HepG2 (cell line): Measurements from ENCODE around the gene PRM3. TPM values are rescaled to one million over a fixed set of nuclear protein-coding genes. Genes with fewer than 3 reads are reported as not detected.

Experiments
- ATF7-NPFF ChIP-seq: sonication (generic); formaldehyde crosslinking; IDR thresholded peaks from 2 replicates; pipeline ENCODE4 v1.8.1; 2023; ENCODE audit warnings: mild to moderate bottlenecking, low read depth, missing genetic modification reagents, moderate library complexity
- CSRNP1 ChIP-seq: sonication (generic); formaldehyde crosslinking; IDR thresholded peaks from 2 replicates; pipeline ENCODE4 v1.8.1; 2023; ENCODE audit warnings: mild to moderate bottlenecking, missing genetic modification reagents
- DPF2 ChIP-seq: sonication (generic); formaldehyde crosslinking; IDR thresholded peaks from 2 replicates; pipeline ENCODE4 v1.4.0; 2020; ENCODE audit warnings: mild to moderate bottlenecking, low read depth, missing genetic modification reagents, borderline replicate concordance
- DRAP1 ChIP-seq: IDR thresholded peaks from 2 replicates; pipeline ENCODE4 v1.6.1; 2016; ENCODE audit warnings: missing genetic modification reagents, missing compliant biosample characterization
- E2F2 ChIP-seq: sonication (generic); formaldehyde crosslinking; IDR thresholded peaks from 2 replicates; pipeline ENCODE4 v1.4.0; 2020; ENCODE audit warnings: missing genetic modification reagents, borderline replicate concordance
- FOXA1 ChIP-seq, 2 experiments: fragments of 450-650 bp in 1 of 2; sonication (generic) in 1 of 2; formaldehyde crosslinking in 1 of 2; IDR thresholded peaks; 2 replicates each; pipeline versions ENCODE4 v1.4.0 to v1.6.1; 2016 to 2020; ENCODE audit warnings: missing genetic modification reagents in 1 of 2
- NPAS2 ChIP-seq: sonication (generic); formaldehyde crosslinking; IDR thresholded peaks from 2 replicates; pipeline ENCODE4 v1.8.0; 2022; ENCODE audit warnings: mild to moderate bottlenecking, missing genetic modification reagents, borderline replicate concordance
- NR2C2 ChIP-seq: sonication (generic); formaldehyde crosslinking; IDR thresholded peaks from 2 replicates; pipeline ENCODE4 v1.4.0; 2020; ENCODE audit warnings: missing genetic modification reagents, mild to moderate bottlenecking, moderate library complexity, borderline replicate concordance
- PRMT3 ChIP-seq: sonication (generic); formaldehyde crosslinking; IDR thresholded peaks from 2 replicates; pipeline ENCODE4 v1.8.1; 2022; ENCODE audit warnings: low read depth, mild to moderate bottlenecking, moderate library complexity, missing genetic modification reagents, borderline replicate concordance
- ZBTB14 ChIP-seq: sonication (generic); formaldehyde crosslinking; IDR thresholded peaks from 2 replicates; pipeline ENCODE4 v1.4.0; 2020; ENCODE audit warnings: missing genetic modification reagents
- ZBTB34 ChIP-seq: sonication (generic); formaldehyde crosslinking; IDR thresholded peaks from 2 replicates; pipeline ENCODE4 v1.8.0; 2022; ENCODE audit warnings: mild to moderate bottlenecking, missing genetic modification reagents
- ZNF17 ChIP-seq: sonication (generic); formaldehyde crosslinking; IDR thresholded peaks from 2 replicates; pipeline ENCODE4 v1.5.0; 2020; ENCODE audit warnings: mild to moderate bottlenecking, missing genetic modification reagents
- ZNF430 ChIP-seq: sonication (generic); formaldehyde crosslinking; IDR thresholded peaks from 2 replicates; pipeline ENCODE4 v1.9.0; 2021; ENCODE audit warnings: mild to moderate bottlenecking, missing genetic modification reagents
- ZNF441 ChIP-seq: sonication (generic); formaldehyde crosslinking; IDR thresholded peaks from 2 replicates; pipeline ENCODE4 v1.7.0; 2021; ENCODE audit warnings: missing genetic modification reagents, borderline replicate concordance
- ZNF564 ChIP-seq: sonication (generic); formaldehyde crosslinking; IDR thresholded peaks from 2 replicates; pipeline ENCODE4 v1.8.1; 2023; ENCODE audit warnings: mild to moderate bottlenecking, missing genetic modification reagents
- ZNF749 ChIP-seq: sonication (generic); formaldehyde crosslinking; IDR thresholded peaks from 2 replicates; pipeline ENCODE4 v1.8.0; 2022; ENCODE audit warnings: mild to moderate bottlenecking, missing genetic modification reagents, moderate library complexity, borderline replicate concordance
- ZNF766 ChIP-seq: sonication (generic); formaldehyde crosslinking; IDR thresholded peaks from 2 replicates; pipeline ENCODE4 v1.5.0; 2020; ENCODE audit warnings: missing genetic modification reagents, borderline replicate concordance
- polyA plus RNA-seq, 8 experiments: library from polyadenylated mRNA; depleted of rRNA in 3 of 8; stranded (reverse) in 7 of 8; unstranded in 1 of 8; fragments of >200 nt; fragmentation: Illumina TruSeq in 4 of 8; extraction: Trizol in 4 of 8; gene quantifications; 2 replicates each; pipeline versions ENCODE4 v1.2.1 to v1.2.3, GENCODE V29; 2011 to 2016; ENCODE audit warnings: low read depth in 4 of 8, missing spikeins in 1 of 8, mixed read lengths in 1 of 8; ENCODE audit not compliant: insufficient read depth in 1 of 8
- total RNA-seq, 5 experiments: library from RNA; depleted of rRNA; stranded (reverse); fragments of >200 nt; fragmentation: Illumina TruSeq; extraction: Trizol; gene quantifications; 2 replicates each; pipeline ENCODE4 v1.2.3, GENCODE V29; 2016; ENCODE audit warnings: low read depth in 1 of 5
- TF ChIP-seq, protein P1 (sequence below), 2 experiments: sonication (generic) in 1 of 2; formaldehyde crosslinking in 1 of 2; IDR thresholded peaks; 2 replicates each; pipeline versions ENCODE4 v1.4.0 to v1.6.1; 2018 to 2020; ENCODE audit warnings: missing genetic modification reagents in 2 of 2, borderline replicate concordance in 1 of 2, low read depth in 1 of 2, mild to moderate bottlenecking in 1 of 2, missing biosample characterization in 1 of 2

Gene PRM3
- total and polyA plus RNA-seq, 2 of the 13 experiments (the other 11 are each of a cell fraction or from before 2014, with no cell fraction given), result not detected

DNA sequence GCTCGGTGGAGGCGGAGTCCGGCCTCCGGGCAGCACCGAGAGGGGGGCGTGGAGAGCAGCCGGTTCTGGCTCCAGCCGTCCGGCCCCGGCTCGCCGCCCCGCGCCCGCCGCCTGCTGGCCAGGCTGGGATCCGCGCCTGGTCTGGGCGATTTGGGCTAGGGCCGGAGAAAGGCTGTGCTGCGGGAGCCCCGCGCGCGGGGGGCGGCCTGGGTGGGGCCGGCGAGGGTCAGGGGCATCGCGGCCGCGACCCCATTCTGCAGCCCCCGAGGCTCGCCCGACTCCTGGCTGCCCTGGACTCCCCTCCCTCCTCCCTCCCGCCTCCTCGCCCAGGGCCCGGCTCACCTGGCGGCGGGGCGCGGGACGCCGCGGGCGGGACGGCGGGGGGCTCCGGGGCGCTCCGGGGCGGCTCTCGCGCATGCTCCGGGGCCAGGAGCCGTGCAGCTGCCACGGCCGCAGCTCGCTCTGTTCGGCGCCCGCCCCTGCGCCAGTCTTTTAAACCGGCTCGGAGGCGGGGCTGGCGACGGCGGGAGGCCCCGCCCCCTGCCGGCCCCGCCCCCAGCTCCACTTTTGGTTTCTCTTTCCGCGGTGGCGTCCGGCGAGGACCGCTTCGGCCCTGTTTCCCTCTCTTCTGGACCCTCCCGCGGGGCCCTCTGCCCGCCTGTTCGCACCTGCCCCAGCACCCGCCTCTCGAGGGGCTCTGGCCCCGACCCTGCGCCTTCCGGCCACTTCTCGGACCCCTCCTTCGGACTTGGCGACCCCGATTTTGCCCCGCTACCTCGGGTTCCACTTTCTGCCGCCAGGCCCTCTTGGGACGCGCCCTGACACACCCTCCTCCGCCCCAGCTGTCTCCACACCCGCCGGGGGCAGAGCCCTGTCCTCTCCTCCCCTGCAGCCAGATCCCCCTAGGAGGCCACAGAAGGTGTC, 17.4 kb downstream of the PRM3 start, which contains the start of gene SOCS1 (continued):
- TF ChIP-seq, protein P1, sequence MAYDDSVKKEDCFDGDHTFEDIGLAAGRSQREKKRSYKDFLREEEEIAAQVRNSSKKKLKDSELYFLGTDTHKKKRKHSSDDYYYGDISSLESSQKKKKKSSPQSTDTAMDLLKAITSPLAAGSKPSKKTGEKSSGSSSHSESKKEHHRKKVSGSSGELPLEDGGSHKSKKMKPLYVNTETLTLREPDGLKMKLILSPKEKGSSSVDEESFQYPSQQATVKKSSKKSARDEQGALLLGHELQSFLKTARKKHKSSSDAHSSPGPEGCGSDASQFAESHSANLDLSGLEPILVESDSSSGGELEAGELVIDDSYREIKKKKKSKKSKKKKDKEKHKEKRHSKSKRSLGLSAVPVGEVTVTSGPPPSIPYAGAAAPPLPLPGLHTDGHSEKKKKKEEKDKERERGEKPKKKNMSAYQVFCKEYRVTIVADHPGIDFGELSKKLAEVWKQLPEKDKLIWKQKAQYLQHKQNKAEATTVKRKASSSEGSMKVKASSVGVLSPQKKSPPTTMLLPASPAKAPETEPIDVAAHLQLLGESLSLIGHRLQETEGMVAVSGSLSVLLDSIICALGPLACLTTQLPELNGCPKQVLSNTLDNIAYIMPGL (CRISPR knock-in tag; IDR thresholded peaks at IDR 0.05; ENCODE audit: borderline replicate concordance in 1 of 2, low read depth in 1 of 2), result peak; percentile 86 to 88
- TF ChIP-seq DRAP1 (peak; percentile 98), NPAS2 (CRISPR knock-in tag) (no peak), ZBTB14 (CRISPR knock-in tag) (no peak; the same call in 1 of the 2 replicates), ZNF749 (peak; percentile 21), CSRNP1 (peak; percentile 87), ZNF766 (peak; percentile 92; the same call in 1 of the 2 replicates), ATF7-NPFF (CRISPR knock-in tag) (peak; percentile 51), NR2C2 (peak; percentile 23; the same call in 1 of the 2 replicates), DPF2 (CRISPR knock-in tag) (0 out of 2 replicates have a peak, but pooled peaks have one; percentile 2), ZNF17 (CRISPR knock-in tag) (no peak), PRMT3 (CRISPR knock-in tag) (0 out of 2 replicates have a peak, but pooled peaks have one; percentile 77), ZNF430 (CRISPR knock-in tag) (peak; percentile 93), ZBTB34 (CRISPR knock-in tag) (peak; percentile 70), FOXA1 (IDR thresholded peaks at IDR 0.05) (no peak), FOXA1 (CRISPR knock-in tag; IDR thresholded peaks at IDR 0.05) (0 out of 2 replicates have a peak, but pooled peaks have one; percentile 4), E2F2 (CRISPR knock-in tag) (peak; percentile 87; the same call in 1 of the 2 replicates), ZNF441 (CRISPR knock-in tag) (peak; percentile 60; the same call in 1 of the 2 replicates), ZNF564 (CRISPR knock-in tag) (peak; percentile 90)
